HG03342 (cell line): Measurements from ENCODE around the gene ERC1.

ENCODE experiments used
- ATAC-seq: cut with Tn5 transposase; IDR thresholded peaks from one replicate; pipeline ENCODE4 v1.9.1; 2021; ENCODE audit warnings: mild to moderate bottlenecking, moderate library complexity; ENCODE audit not compliant: unreplicated experiment

The ERC1 gene

GRCh38 chr12:1280059-1280458 is 289.0 kb downstream of the ERC1 start:
- ATAC-seq = no peak

- no peak for ATAC-seq
Measured at GRCh38 chr12:1281683-1282366, 290.8 kb downstream of the ERC1 start.

GRCh38 chr12:1282670-1283315 is 291.8 kb downstream of the ERC1 start:
- no peak for ATAC-seq

- ATAC-seq = no peak
Measured at GRCh38 chr12:1283316-1283715, 292.3 kb downstream of the ERC1 start.

GRCh38 chr12:1284611-1285010 is 293.6 kb downstream of the ERC1 start:
- ATAC-seq = no peak

GRCh38 chr12:1287446-1287975 is 296.5 kb downstream of the ERC1 start:
- no peak for ATAC-seq

- no peak for ATAC-seq
Measured at GRCh38 chr12:1288333-1288732, 297.3 kb downstream of the ERC1 start.

GRCh38 chr12:1289371-1290155 is 298.5 kb downstream of the ERC1 start:
- ATAC-seq = no peak

GRCh38 chr12:1290716-1291115 is 299.7 kb downstream of the ERC1 start:
- no peak for ATAC-seq

- ATAC-seq = no peak
Measured at GRCh38 chr12:1291601-1292332, 300.7 kb downstream of the ERC1 start.

- no peak for ATAC-seq
Measured at GRCh38 chr12:1293901-1294300, 302.9 kb downstream of the ERC1 start.

GRCh38 chr12:1297206-1297605 is 306.2 kb downstream of the ERC1 start:
- ATAC-seq = no peak

- no peak for ATAC-seq
Measured at GRCh38 chr12:1297639-1298175, 306.7 kb downstream of the ERC1 start.

- no peak for ATAC-seq
Measured at GRCh38 chr12:1300460-1300859, 309.4 kb downstream of the ERC1 start.

- ATAC-seq = no peak
Measured at GRCh38 chr12:1302201-1302870, 311.3 kb downstream of the ERC1 start.

- no peak for ATAC-seq
Measured at GRCh38 chr12:1305063-1305434, 314.0 kb downstream of the ERC1 start.

GRCh38 chr12:1305791-1306500 is 314.9 kb downstream of the ERC1 start:
- no peak for ATAC-seq

GRCh38 chr12:1306817-1307216 is 315.8 kb downstream of the ERC1 start:
- ATAC-seq = no peak

- no peak for ATAC-seq
Measured at GRCh38 chr12:1307796-1308195, 316.8 kb downstream of the ERC1 start.

- ATAC-seq = no peak
Measured at GRCh38 chr12:1309613-1310012, 318.6 kb downstream of the ERC1 start.
